ENCODE data around the gene IQSEC1. TPM values are rescaled to one million over a fixed set of nuclear protein-coding genes. Genes with fewer than 3 reads are reported as not detected.

Gene IQSEC1
- total RNA-seq, 4 donors from 2014 or later: 24.0 to 43.0 (median 31.8) TPM

- intact Hi-C loops (cut with DNase I; ENCODE audit: low total_unique reads) (no loop called here), in situ Hi-C loops (cut with MboI; ENCODE audit: low pct_ligation_motif_present in 1 of 4, low pct_unique_long_range_greater_than_20kb in 1 of 4, low sequenced_read_pairs in 3 of 4) (no loop called here)
- no peak for TF ChIP-seq POLR2A (IDR thresholded peaks at IDR 0.05)
- TF ChIP-seq CTCF (IDR thresholded peaks at IDR 0.05): no peak
- no peak for TF ChIP-seq EP300 (IDR thresholded peaks at IDR 0.05; ENCODE audit: low read depth)
- no peak for TF ChIP-seq POLR2AphosphoS5 (IDR thresholded peaks at IDR 0.05)
- no peaks in the 10 kb centered on the region for H3K4me1 ChIP-seq
- no peaks in the 10 kb centered on the region for H3K9me3 ChIP-seq
- DNase-seq: no peak
- H3K27me3 ChIP-seq: no peaks in the 10 kb centered on the region
- peaks cover 0 to 3% (median 0%) of the 10 kb centered on the region in 4 donors for H3K36me3 ChIP-seq
- H3K4me3 ChIP-seq: no peak overlapping the region
- H3K27ac ChIP-seq: no peak overlapping the region
- 86% methylated on average over 18 of the region's 22 CpGs; no CpG with 5 or more reads in 1 of the 2 donors for WGBS, 2 donors (ENCODE audit: low coverage in 1 of 2)
Measured at GRCh38 chr3:12924437-12924836, 148.8 kb downstream of the IQSEC1 start.

GRCh38 chr3:12922881-12923431, 150.3 kb downstream of the IQSEC1 start:
- WGBS, 2 donors (ENCODE audit: low coverage in 1 of 2): 88% methylated on average over 11 of the region's 11 CpGs; no CpG with 5 or more reads in 1 of the 2 donors
- intact Hi-C loops (cut with DNase I; ENCODE audit: low total_unique reads): no loop called here

GRCh38 chr3:12922306-12922705, 150.9 kb downstream of the IQSEC1 start:
- intact Hi-C loops (cut with DNase I; ENCODE audit: low total_unique reads): no loop called here
- peaks cover 0 to 3% (median 0%) of the 10 kb centered on the region in 4 donors for H3K36me3 ChIP-seq
- WGBS, 2 donors (ENCODE audit: low coverage in 1 of 2): 90% methylated on average over 7 of the region's 7 CpGs; no CpG with 5 or more reads in 1 of the 2 donors

More at GRCh38 chr3:12922881-12923431, 150.3 kb downstream of the IQSEC1 start:
- Histone ChIP-seq H3K9me3 (no peaks in the 10 kb centered on the region), H3K4me1 (no peaks in the 10 kb centered on the region), H3K36me3 (peaks cover 0 to 3% (median 0%) of the 10 kb centered on the region in 4 donors), H3K27me3 (no peaks in the 10 kb centered on the region), H3K4me3 (no peak overlapping the region), H3K27ac (no peak overlapping the region)
- in situ Hi-C loops (cut with MboI; ENCODE audit: low pct_ligation_motif_present in 1 of 4, low pct_unique_long_range_greater_than_20kb in 1 of 4, low sequenced_read_pairs in 3 of 4): no loop called here
- TF ChIP-seq EP300 (IDR thresholded peaks at IDR 0.05; ENCODE audit: low read depth) (no peak), POLR2AphosphoS5 (IDR thresholded peaks at IDR 0.05) (no peak), POLR2A (IDR thresholded peaks at IDR 0.05) (no peak), CTCF (IDR thresholded peaks at IDR 0.05) (no peak)
- DNase-seq: no peak

GRCh38 chr3:12921736-12922135, 151.5 kb downstream of the IQSEC1 start:
- Histone ChIP-seq H3K4me3 (no peak overlapping the region), H3K27me3 (no peaks in the 10 kb centered on the region), H3K36me3 (peaks cover 0 to 3% (median 0%) of the 10 kb centered on the region in 4 donors), H3K9me3 (no peaks in the 10 kb centered on the region), H3K4me1 (no peaks in the 10 kb centered on the region), H3K27ac (no peak overlapping the region)
- intact Hi-C loops (cut with DNase I; ENCODE audit: low total_unique reads): no loop called here
- in situ Hi-C loops (cut with MboI; ENCODE audit: low pct_ligation_motif_present in 1 of 4, low pct_unique_long_range_greater_than_20kb in 1 of 4, low sequenced_read_pairs in 3 of 4): no loop called here
- no peak for DNase-seq
- WGBS, 2 donors (ENCODE audit: low coverage in 1 of 2): 92 to 95% methylated on average over 2 to 8 of the region's 8 CpGs
- no peak for TF ChIP-seq CTCF (IDR thresholded peaks at IDR 0.05)
- no peak for TF ChIP-seq POLR2A (IDR thresholded peaks at IDR 0.05)
- no peak for TF ChIP-seq POLR2AphosphoS5 (IDR thresholded peaks at IDR 0.05)
- TF ChIP-seq EP300 (IDR thresholded peaks at IDR 0.05; ENCODE audit: low read depth): no peak

More at GRCh38 chr3:12922306-12922705, 150.9 kb downstream of the IQSEC1 start:
- DNase-seq: no peak
- H3K27ac ChIP-seq: no peak overlapping the region
- TF ChIP-seq EP300 (IDR thresholded peaks at IDR 0.05; ENCODE audit: low read depth) (no peak), POLR2A (IDR thresholded peaks at IDR 0.05) (no peak), CTCF (IDR thresholded peaks at IDR 0.05) (no peak), POLR2AphosphoS5 (IDR thresholded peaks at IDR 0.05) (no peak)
- no peak overlapping the region for H3K4me3 ChIP-seq
- no peaks in the 10 kb centered on the region for H3K27me3 ChIP-seq
- H3K4me1 ChIP-seq: no peaks in the 10 kb centered on the region
- no peaks in the 10 kb centered on the region for H3K9me3 ChIP-seq
- in situ Hi-C loops (cut with MboI; ENCODE audit: low pct_ligation_motif_present in 1 of 4, low pct_unique_long_range_greater_than_20kb in 1 of 4, low sequenced_read_pairs in 3 of 4): no loop called here

Measured in transverse colon (tissue), 4 donors.